ENCODE data around the gene CHCHD6.

Gene CHCHD6

GRCh38 chr3:126989316-126990023 lies 285.4 kb downstream of the CHCHD6 start:
- Mint-ChIP-seq H3K27ac (no peak overlapping the region), H3K27me3 (no peaks in the 10 kb centered on the region), H3K4me1 (peaks cover 8% of the 10 kb centered on the region), H3K4me3 (no peak overlapping the region), H3K9me3 (no peaks in the 10 kb centered on the region)
- DNase-seq (no peak), ATAC-seq (no peak)

DNA sequence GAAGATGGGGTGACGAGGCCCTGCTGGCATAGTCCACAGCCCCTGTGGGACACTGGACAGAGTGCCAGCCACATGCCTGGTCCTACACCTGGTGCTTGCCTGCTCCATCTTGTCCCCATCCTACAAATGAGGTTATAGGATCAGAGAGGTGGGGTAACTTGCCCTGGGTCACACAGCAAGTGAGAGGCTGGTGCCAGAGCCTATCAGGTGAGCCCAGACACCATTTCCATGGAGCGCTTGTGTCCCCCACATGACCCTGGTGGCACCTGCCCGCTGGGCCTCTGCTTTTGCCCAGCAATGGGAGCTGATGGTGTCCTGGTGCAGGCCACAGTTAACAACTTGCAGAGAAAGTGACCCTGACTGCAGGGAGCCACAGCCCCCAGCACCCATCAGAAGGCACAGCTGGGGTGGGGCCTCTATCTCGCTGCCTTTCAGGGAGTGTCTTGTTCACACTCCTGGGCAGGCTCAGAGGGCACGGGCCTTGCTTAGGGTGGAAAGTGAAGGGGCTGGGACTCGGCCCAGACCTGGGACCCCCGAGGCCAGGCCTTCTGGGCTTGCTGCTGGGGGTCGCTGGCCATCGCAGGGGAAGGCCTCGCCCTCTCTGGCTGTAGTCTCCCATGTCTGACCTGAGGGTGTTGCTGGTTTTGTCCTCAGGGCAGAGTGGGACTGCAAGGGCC lies 286.1 kb downstream of the CHCHD6 start:
- no peak for DNase-seq
- Mint-ChIP-seq H3K27ac (no peak overlapping the region), H3K27me3 (no peaks in the 10 kb centered on the region), H3K9me3 (no peaks in the 10 kb centered on the region), H3K4me3 (no peak overlapping the region), H3K4me1 (peaks cover 5% of the 10 kb centered on the region)
- no peak for ATAC-seq

DNA sequence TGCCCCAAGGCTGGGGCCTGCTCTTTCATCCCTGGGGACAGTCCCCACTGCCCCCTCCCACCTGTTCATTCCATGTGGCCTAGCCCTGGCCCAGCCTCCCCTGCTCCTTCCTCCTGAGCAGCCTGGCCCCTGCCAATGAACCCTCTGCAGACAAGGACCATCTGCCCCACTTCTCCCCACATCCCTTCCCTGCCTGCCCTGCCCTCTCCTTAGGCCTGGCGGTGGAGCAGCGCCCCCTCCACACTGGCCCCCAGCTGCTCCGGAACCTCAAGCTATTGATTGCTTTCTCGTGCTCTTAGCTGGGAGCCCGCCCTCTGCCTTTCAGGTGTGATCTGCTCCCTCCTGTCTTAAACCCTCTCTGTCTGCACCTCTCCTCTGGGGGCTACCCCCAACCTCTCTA lies 286.9 kb downstream of the CHCHD6 start:
- no peaks in the 10 kb centered on the region for H3K4me1 Mint-ChIP-seq
- ATAC-seq (no peak), DNase-seq (no peak)
- no peaks in the 10 kb centered on the region for H3K27me3 Mint-ChIP-seq
- no peak overlapping the region for H3K27ac Mint-ChIP-seq
- H3K4me3 Mint-ChIP-seq: no peak overlapping the region
- H3K9me3 Mint-ChIP-seq: no peaks in the 10 kb centered on the region

- H3K9me3 Mint-ChIP-seq: no peaks in the 10 kb centered on the region
These were observed 287.5 kb downstream of the CHCHD6 start for GRCh38 chr3:126991366-126992200.

DNA sequence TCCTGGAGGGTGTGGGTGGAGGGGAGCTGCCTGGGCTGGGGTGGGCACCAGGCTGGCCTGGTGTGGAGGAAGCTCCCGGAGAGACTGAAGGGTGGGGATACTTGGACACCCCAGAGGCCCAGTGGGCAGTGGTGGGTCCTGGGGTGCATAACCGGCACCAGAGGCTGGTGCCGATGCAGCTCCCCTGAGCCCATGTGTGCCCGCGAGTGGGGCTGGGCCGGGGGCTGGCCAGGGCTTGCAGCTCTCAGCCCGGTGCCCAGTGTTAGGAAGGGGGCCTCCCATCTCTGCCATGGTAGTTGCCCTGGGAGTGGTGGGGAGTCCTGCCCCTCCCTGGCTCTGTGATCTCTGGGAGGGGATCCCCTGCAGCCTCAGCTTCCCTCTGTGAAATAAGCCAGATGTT lies 288.2 kb downstream of the CHCHD6 start:
- no peaks in the 10 kb centered on the region for H3K9me3 Mint-ChIP-seq
- H3K4me1 Mint-ChIP-seq: no peaks in the 10 kb centered on the region
- DNase-seq: no peak
- no peaks in the 10 kb centered on the region for H3K27me3 Mint-ChIP-seq
- no peak overlapping the region for H3K4me3 Mint-ChIP-seq
- ATAC-seq: peak; percentile 11
- no peak overlapping the region for H3K27ac Mint-ChIP-seq

More at GRCh38 chr3:126991366-126992200, 287.5 kb downstream of the CHCHD6 start:
- H3K4me3 Mint-ChIP-seq: no peak overlapping the region
- H3K27me3 Mint-ChIP-seq: no peaks in the 10 kb centered on the region
- H3K27ac Mint-ChIP-seq: no peak overlapping the region
- DNase-seq (no peak), ATAC-seq (no peak)
- H3K4me1 Mint-ChIP-seq: no peaks in the 10 kb centered on the region

DNA sequence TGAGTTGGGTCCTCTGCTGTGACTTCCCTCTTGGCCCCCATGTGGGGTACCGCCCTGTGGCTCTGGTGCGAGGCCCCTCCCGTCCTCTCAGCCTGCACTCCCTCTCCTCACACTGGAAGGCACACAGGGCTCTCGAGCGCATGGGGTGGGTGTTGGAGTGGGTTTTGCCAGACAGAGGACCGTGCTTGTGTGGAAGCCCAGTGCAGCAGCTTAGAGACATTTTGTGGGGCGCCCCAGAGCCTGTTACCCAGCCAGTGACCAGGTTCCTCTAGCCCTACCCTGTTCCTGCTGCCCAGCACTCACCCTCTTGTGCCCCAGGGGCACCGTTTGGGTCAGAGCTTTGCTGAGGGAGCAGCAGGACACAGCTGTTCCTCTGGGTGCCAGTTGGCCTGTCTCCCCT lies 288.7 kb downstream of the CHCHD6 start:
- H3K27ac Mint-ChIP-seq: no peak overlapping the region
- no peak overlapping the region for H3K4me3 Mint-ChIP-seq
- no peaks in the 10 kb centered on the region for H3K27me3 Mint-ChIP-seq
- DNase-seq (no peak), ATAC-seq (no peak)
- no peaks in the 10 kb centered on the region for H3K9me3 Mint-ChIP-seq
- no peaks in the 10 kb centered on the region for H3K4me1 Mint-ChIP-seq

GRCh38 chr3:126993436-126993835 lies 289.4 kb downstream of the CHCHD6 start:
- no peak overlapping the region for H3K4me3 Mint-ChIP-seq
- no peaks in the 10 kb centered on the region for H3K27me3 Mint-ChIP-seq
- DNase-seq (no peak), ATAC-seq (no peak)
- H3K27ac Mint-ChIP-seq: no peak overlapping the region
- H3K9me3 Mint-ChIP-seq: no peaks in the 10 kb centered on the region
- no peaks in the 10 kb centered on the region for H3K4me1 Mint-ChIP-seq

DNA sequence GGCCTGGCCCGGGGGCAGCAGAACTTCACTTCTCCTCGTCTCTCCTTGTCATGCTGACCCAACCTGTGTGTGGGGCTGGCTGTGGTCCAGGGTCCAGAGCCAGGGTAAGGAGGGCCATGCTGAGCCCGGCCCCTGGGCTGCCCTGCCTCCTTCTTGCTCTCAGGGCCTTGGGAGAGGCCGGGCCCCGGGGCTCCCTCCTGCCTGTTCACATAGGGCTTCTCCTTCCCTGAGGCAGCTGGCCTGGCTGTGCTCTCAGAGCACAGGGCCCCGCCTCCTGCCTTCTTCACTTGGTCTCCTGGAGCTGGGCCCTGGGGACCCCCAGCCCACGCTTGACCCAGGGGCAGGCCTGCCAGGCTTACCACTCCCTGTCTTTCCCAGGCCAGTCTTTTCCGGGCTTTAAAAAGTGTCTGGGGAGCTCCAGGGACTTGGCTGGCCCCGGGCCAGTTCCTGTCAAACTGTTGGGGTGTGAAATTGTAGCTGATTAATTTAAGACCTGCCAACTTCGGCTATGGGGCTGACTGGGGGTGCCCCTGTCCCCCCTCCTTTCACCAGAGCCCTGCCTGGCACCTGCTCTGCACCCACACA lies 290.7 kb downstream of the CHCHD6 start:
- DNase-seq (no peak), ATAC-seq (no peak)
- Mint-ChIP-seq H3K27ac (peak overlapping the region in 1 of 2 donors; percentile 75), H3K9me3 (no peaks in the 10 kb centered on the region), H3K4me3 (no peak overlapping the region), H3K4me1 (no peaks in the 10 kb centered on the region), H3K27me3 (no peaks in the 10 kb centered on the region)

- no peaks in the 10 kb centered on the region for H3K27me3 Mint-ChIP-seq
- no peak for DNase-seq
- peak overlapping the region in 1 of 2 donors; percentile 75 for H3K27ac Mint-ChIP-seq
- H3K9me3 Mint-ChIP-seq: no peaks in the 10 kb centered on the region
- no peak overlapping the region for H3K4me3 Mint-ChIP-seq
- H3K4me1 Mint-ChIP-seq: no peaks in the 10 kb centered on the region
- ATAC-seq: no peak
These were observed 291.3 kb downstream of the CHCHD6 start for GRCh38 chr3:126995254-126995780.

- no peak for ATAC-seq
- Mint-ChIP-seq H3K4me3 (no peak overlapping the region), H3K9me3 (no peaks in the 10 kb centered on the region), H3K27me3 (no peaks in the 10 kb centered on the region), H3K27ac (no peak overlapping the region), H3K4me1 (no peaks in the 10 kb centered on the region)
- no peak for DNase-seq
These were observed 292.0 kb downstream of the CHCHD6 start for GRCh38 chr3:126995926-126996512.

DNA sequence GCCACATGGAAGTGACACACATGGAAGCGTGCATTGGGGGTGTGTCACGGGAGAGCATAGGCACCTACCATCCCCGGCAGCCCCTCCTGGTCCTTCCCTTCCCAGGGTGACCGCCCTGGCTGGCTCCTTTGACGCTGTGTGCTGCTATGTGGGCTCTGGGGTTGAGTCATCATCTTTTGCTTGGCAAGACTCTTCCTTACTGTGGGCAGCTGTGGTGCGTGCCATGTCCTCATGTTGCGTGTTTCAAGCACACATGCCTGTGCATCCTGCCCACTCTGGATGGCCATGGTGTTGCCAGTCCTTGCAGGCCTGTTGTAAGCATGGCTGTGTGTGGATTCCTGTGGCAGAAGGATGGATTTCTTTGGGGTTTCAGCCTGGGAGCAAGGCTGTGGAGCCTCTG lies 292.9 kb downstream of the CHCHD6 start:
- Mint-ChIP-seq H3K4me3 (no peak overlapping the region), H3K4me1 (no peaks in the 10 kb centered on the region), H3K9me3 (no peaks in the 10 kb centered on the region), H3K27ac (no peak overlapping the region), H3K27me3 (no peaks in the 10 kb centered on the region)
- no peak for ATAC-seq
- DNase-seq: no peak

GRCh38 chr3:126997455-126998038 lies 293.5 kb downstream of the CHCHD6 start:
- ATAC-seq: no peak

DNA sequence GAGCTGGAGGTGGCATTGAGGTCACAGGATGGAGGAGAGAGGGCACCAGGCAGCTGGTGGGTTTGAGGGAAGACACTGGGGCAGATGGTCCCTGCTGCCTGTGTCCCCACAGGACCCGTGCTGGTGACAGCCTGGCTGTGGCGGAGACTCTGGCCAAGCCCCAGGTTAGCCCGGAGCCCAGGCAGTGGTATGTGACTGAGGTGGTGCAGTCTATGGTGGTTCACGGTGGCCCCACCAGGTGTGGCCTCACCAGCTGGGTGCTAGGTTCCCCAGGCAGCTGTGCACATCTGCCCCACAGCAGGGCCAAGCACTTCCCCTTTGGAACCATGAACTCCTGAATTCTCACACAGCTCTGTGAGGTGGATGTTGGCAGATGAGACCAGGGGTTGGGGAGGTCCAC lies 294.3 kb downstream of the CHCHD6 start:
- Mint-ChIP-seq H3K27me3 (no peaks in the 10 kb centered on the region), H3K4me1 (no peaks in the 10 kb centered on the region), H3K9me3 (no peaks in the 10 kb centered on the region), H3K4me3 (no peak overlapping the region), H3K27ac (no peak overlapping the region)
- DNase-seq (no peak), ATAC-seq (no peak)

More at GRCh38 chr3:126997455-126998038, 293.5 kb downstream of the CHCHD6 start:
- H3K9me3 Mint-ChIP-seq: no peaks in the 10 kb centered on the region
- DNase-seq: no peak
- H3K27ac Mint-ChIP-seq: peak overlapping the region in 1 of 2 donors; percentile 7
- H3K4me1 Mint-ChIP-seq: no peaks in the 10 kb centered on the region
- H3K4me3 Mint-ChIP-seq: no peak overlapping the region
- no peaks in the 10 kb centered on the region for H3K27me3 Mint-ChIP-seq

- Mint-ChIP-seq H3K4me1 (no peaks in the 10 kb centered on the region), H3K27ac (no peak overlapping the region), H3K27me3 (no peaks in the 10 kb centered on the region), H3K9me3 (no peaks in the 10 kb centered on the region), H3K4me3 (no peak overlapping the region)
- ATAC-seq (no peak), DNase-seq (no peak)
These were observed 294.7 kb downstream of the CHCHD6 start for GRCh38 chr3:126998728-126999127.

GRCh38 chr3:126999383-126999782 lies 295.3 kb downstream of the CHCHD6 start:
- no peaks in the 10 kb centered on the region for H3K9me3 Mint-ChIP-seq
- no peaks in the 10 kb centered on the region for H3K4me1 Mint-ChIP-seq
- no peak overlapping the region for H3K27ac Mint-ChIP-seq
- ATAC-seq (peak; percentile 3), DNase-seq (no peak)
- no peak overlapping the region for H3K4me3 Mint-ChIP-seq
- no peaks in the 10 kb centered on the region for H3K27me3 Mint-ChIP-seq
